Smooth muscle cell (in vitro differentiated cells): Measurements from ENCODE around the gene RPS6KA5. TPM values are rescaled to one million over a fixed set of nuclear protein-coding genes. Genes with fewer than 3 reads are reported as not detected.
"Not testable (repeated sequence)": the region's sequence is repeated elsewhere in the genome, so short reads cannot be mapped to it uniquely, and the experiment has no call there.

Experiments used
- DNase-seq: peaks from one replicate; lab custom pipeline; 2025; ENCODE audit not compliant: unreplicated experiment; lab: John Stamatoyannopoulos, UW
- H2AFZ ChIP-seq: fragments of 200-600 bp; sonication (generic); 2 replicates; pipeline ENCODE4 v1.6.0; 2016; ENCODE audit warnings: antibody characterized with exemption, low read depth, mild to moderate bottlenecking
- H3F3A ChIP-seq: fragments of 200-600 bp; sonication (generic); 2 replicates; pipeline ENCODE4 v1.6.0; 2017; ENCODE audit warnings: antibody characterized with exemption, low read depth
- H3K27ac ChIP-seq: fragments of 200-600 bp; sonication (generic); 2 replicates; pipeline ENCODE4 v1.5.1; 2016; ENCODE audit warnings: low read depth, mild to moderate bottlenecking
- H3K27me3 ChIP-seq: fragments of 200-600 bp; sonication (generic); 2 replicates; pipeline ENCODE4 v1.6.1; 2016; ENCODE audit warnings: low read depth, mild to moderate bottlenecking
- H3K36me3 ChIP-seq: fragments of 200-600 bp; sonication (generic); 2 replicates; pipeline ENCODE4 v1.5.1; 2016; ENCODE audit warnings: low read depth
- H3K4me1 ChIP-seq: fragments of 200-600 bp; sonication (generic); 2 replicates; pipeline ENCODE4 v1.5.1; 2016; ENCODE audit warnings: low read depth
- H3K4me2 ChIP-seq: fragments of 200-600 bp; sonication (generic); 2 replicates; pipeline ENCODE4 v1.6.0; 2016; ENCODE audit warnings: mild to moderate bottlenecking
- H3K4me3 ChIP-seq: fragments of 200-600 bp; sonication (generic); 2 replicates; pipeline ENCODE4 v1.5.1; 2016; ENCODE audit warnings: mild to moderate bottlenecking
- H3K79me2 ChIP-seq: fragments of 200-600 bp; sonication (generic); 2 replicates; pipeline ENCODE4 v1.6.0; 2016; ENCODE audit warnings: low read depth, mild to moderate bottlenecking
- H3K9ac ChIP-seq: fragments of 200-600 bp; sonication (generic); 2 replicates; pipeline ENCODE4 v1.6.0; 2016; ENCODE audit warnings: low read depth
- H3K9me3 ChIP-seq: fragments of 200-600 bp; sonication (generic); replicated peaks from 2 replicates; pipeline ENCODE4 v1.5.1; 2016; ENCODE audit warnings: low read depth
- H4K20me1 ChIP-seq: fragments of 200-600 bp; sonication (generic); 2 replicates; pipeline ENCODE4 v1.6.0; 2016; ENCODE audit warnings: low read depth
- WGBS: methylation state at CpG from one replicate; pipeline ENCODE4 v1.1.7; 2016; ENCODE audit warnings: low lambda C conversion rate; 5-methylcytosine and 5-hydroxymethylcytosine counted together
- polyA plus RNA-seq: library from polyadenylated mRNA; unstranded; fragments of >200 nt; fragmentation: Nextera tagmentation; extraction: Ambion mirVana; gene quantifications from 2 replicates; pipeline ENCODE4 v1.2.1, GENCODE V29; 2016
- total RNA-seq: library from RNA; depleted of rRNA; stranded (reverse); fragments of >200 nt; gene quantifications from 2 replicates; pipeline ENCODE4 v1.2.3, GENCODE V29; 2014
- TF ChIP-seq, protein P1 (sequence below): fragments of 200-600 bp; sonication (generic); IDR thresholded peaks from 2 replicates; pipeline ENCODE4 v1.5.1; 2017; ENCODE audit warnings: borderline replicate concordance, mild to moderate bottlenecking, antibody characterized with exemption; ENCODE audit not compliant: insufficient read depth, poor library complexity, severe bottlenecking

The RPS6KA5 gene
- total and polyA plus RNA-seq, 2 experiments from 2014 or later = 1.0 to 1.5 TPM

DNA sequence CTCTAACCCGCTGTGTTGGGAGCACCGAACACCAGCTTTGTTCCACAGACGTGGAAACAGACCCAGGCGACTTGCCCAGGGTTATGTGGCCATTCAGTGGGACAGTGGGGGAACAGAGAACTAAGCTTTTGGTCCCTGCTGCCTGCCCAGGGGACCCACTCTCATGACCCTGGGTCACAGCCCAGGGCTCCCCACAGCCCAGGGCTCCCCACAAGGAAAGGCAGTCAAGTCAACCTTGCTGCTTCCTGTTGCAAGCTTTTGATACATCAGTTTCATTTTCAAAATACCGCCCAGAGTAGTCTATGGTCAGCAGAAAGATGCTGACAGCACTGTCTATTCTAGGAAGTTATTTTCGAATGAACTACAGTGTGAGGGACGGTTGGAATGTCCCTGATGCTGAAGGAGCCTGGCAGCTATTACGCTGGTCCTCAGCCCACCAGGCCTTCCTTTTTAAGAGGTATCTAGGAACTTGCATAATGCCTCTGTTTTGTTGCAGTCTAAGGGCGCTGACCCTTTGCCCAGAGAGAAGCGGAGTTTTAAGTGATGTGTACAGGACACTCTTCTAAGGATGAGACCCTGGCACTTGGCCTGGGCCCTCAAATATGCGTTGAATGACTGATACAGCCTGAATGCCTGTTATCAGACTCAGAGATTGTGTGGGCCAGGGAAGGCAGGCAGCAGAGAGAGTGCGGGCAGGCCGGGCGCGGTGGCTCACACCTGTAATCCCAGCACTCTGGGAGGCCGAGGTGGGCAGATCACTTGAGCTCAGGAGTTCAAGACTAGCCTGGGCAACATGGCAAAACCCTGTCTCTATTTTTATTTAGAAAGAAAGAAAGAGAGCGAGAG lies 231.6 kb downstream of the RPS6KA5 start:
- Histone ChIP-seq H3K9me3 (peaks cover 4% of the 10 kb centered on the region), H3K4me3 (peak overlapping the region; percentile 36), H3K27ac (no peak overlapping the region), H3K4me2 (peak overlapping the region; percentile 89), H2AFZ (peak overlapping the region; percentile 94), H3K79me2 (no peaks in the 10 kb centered on the region), H3K4me1 (peaks cover 3% of the 10 kb centered on the region), H3K9ac (peak overlapping the region; percentile 16), H4K20me1 (no peaks in the 10 kb centered on the region), H3K36me3 (no peaks in the 10 kb centered on the region), H3F3A (no peaks in the 10 kb centered on the region), H3K27me3 (no peaks in the 10 kb centered on the region)
- no peak for DNase-seq
- 90% methylated on average over 17 of the region's 17 CpGs for WGBS
- TF ChIP-seq, protein P1, sequence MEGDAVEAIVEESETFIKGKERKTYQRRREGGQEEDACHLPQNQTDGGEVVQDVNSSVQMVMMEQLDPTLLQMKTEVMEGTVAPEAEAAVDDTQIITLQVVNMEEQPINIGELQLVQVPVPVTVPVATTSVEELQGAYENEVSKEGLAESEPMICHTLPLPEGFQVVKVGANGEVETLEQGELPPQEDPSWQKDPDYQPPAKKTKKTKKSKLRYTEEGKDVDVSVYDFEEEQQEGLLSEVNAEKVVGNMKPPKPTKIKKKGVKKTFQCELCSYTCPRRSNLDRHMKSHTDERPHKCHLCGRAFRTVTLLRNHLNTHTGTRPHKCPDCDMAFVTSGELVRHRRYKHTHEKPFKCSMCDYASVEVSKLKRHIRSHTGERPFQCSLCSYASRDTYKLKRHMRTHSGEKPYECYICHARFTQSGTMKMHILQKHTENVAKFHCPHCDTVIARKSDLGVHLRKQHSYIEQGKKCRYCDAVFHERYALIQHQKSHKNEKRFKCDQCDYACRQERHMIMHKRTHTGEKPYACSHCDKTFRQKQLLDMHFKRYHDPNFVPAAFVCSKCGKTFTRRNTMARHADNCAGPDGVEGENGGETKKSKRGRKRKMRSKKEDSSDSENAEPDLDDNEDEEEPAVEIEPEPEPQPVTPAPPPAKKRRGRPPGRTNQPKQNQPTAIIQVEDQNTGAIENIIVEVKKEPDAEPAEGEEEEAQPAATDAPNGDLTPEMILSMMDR = no peak

DNA sequence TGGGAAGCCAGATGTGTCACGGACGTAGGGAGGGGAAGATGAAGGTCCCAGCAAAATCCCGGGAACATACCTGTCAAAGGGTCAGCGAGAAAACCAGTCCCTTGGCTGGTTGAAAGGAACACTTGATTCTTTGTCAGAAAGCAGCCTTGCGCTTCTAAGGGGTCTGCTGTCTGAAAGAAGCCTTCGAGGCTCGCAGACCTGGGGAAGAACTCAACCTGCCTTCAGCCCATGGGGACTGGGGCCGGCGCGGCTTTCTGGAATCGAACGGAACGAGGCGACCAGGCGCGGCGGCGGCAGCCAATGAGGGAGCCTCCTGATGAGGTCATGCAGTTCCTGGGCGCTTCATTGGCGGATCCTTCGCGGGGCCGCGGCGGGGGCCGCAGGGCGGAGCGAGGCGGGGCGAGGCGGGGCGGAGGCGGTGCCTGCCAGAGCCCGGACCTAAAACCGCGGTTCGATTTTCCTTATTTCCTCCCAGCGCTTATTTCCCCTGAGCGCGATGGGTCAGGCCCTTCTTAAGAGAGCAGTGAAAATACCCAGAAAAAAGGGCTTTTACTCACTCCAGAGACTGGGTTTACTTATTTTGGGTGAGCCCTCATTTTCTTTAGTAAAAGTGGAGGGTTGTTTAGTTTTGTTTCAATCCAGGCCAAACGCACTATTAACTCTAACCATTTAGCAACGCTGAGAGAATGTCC lies 232.4 kb downstream of the RPS6KA5 start:
- peak; percentile 70 for DNase-seq
- peak overlapping the region; percentile 94 for H2AFZ ChIP-seq
- no peaks in the 10 kb centered on the region for H3K27me3 ChIP-seq
- peak overlapping the region; percentile 16 for H3K9ac ChIP-seq
- H3K79me2 ChIP-seq = no peaks in the 10 kb centered on the region
- no peaks in the 10 kb centered on the region for H4K20me1 ChIP-seq
- no peak overlapping the region for H3K27ac ChIP-seq
- H3K4me1 ChIP-seq = peaks cover 3% of the 10 kb centered on the region
- peak overlapping the region; percentile 36 for H3K4me3 ChIP-seq
- no peaks in the 10 kb centered on the region for H3K36me3 ChIP-seq
- no peaks in the 10 kb centered on the region for H3F3A ChIP-seq
- H3K4me2 ChIP-seq = peak overlapping the region; percentile 89
- WGBS = 9% methylated on average over 42 of the region's 42 CpGs
- TF ChIP-seq, protein P1 = no peak
- H3K9me3 ChIP-seq = peaks cover 4% of the 10 kb centered on the region

DNA sequence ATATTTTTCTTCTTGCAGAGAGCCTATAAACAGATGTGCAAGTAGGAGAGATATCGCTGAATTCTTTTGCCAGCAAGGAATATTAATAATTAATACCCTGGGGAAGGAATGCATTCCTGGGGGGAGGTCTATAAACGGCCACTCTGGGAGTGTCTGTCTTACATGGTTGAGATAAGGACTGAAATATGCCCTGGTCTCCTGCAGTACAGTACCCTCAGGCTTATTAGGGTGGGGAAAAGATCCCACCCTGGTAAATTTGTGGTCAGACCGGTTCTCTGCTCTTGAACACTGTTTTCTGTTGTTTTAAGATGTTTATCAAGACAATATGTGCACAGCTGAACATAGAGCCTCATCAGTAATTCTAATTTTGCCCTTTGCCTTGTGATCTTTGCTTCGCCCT lies 236.9 kb downstream of the RPS6KA5 start:
- not testable (repeated sequence) for H3K36me3 ChIP-seq, H3F3A ChIP-seq, H3K79me2 ChIP-seq, H3K4me3 ChIP-seq, H3K9ac ChIP-seq, H3K4me1 ChIP-seq, H3K4me2 ChIP-seq, H3K27me3 ChIP-seq, H3K27ac ChIP-seq, H3K9me3 ChIP-seq, DNase-seq, H2AFZ ChIP-seq, H4K20me1 ChIP-seq
- 78% methylated on average over 4 of the region's 4 CpGs for WGBS

DNA sequence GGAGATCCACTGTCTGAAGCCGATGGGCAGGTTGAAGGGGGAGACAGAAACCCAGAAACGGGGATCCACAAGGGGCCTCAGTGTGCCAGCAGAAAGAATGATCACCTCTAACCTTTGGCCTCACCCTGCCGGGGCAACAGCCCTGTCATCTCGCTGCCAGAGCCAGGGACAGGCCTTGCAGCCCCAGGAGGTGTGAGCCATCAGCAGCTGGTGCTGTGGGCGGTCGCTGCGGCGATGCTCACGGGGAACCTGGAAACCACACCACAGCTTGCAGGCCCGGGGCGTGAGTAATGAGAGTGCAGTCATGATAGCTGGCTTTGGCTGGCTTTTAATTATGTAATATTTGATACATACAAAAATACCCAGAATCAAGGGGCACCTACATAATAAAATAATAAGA lies 239.5 kb downstream of the RPS6KA5 start:
- H2AFZ ChIP-seq = no peak overlapping the region
- H3K9me3 ChIP-seq = peaks cover 4% of the 10 kb centered on the region
- H3K4me3 ChIP-seq = no peak overlapping the region
- H3F3A ChIP-seq = no peaks in the 10 kb centered on the region
- no peaks in the 10 kb centered on the region for H4K20me1 ChIP-seq
- no peak overlapping the region for H3K27ac ChIP-seq
- H3K36me3 ChIP-seq = no peaks in the 10 kb centered on the region
- TF ChIP-seq, protein P1 = no peak
- no peak overlapping the region for H3K4me2 ChIP-seq
- no peak for DNase-seq
- WGBS = 52% methylated on average over 11 of the region's 11 CpGs
- no peaks in the 10 kb centered on the region for H3K27me3 ChIP-seq
- H3K79me2 ChIP-seq = no peaks in the 10 kb centered on the region
- H3K4me1 ChIP-seq = no peaks in the 10 kb centered on the region
- H3K9ac ChIP-seq = no peak overlapping the region
